ENCODE results near the gene TRABD.

Gene TRABD

GRCh38 chr22:50246242-50247175, 60.8 kb downstream of the TRABD start:
- DNase-seq: peak; percentile 35

GRCh38 chr22:50247748-50248147, 62.0 kb downstream of the TRABD start:
- DNase-seq: peak; percentile 51

- no peak for DNase-seq
These were observed 62.7 kb downstream of the TRABD start for GRCh38 chr22:50248196-50249081.

All from hematopoietic multipotent progenitor cell treated with erythropoietin and hydrocortisone succinate and interleukin-3 and kit ligand, for 6 days (in vitro differentiated cells).